Stimulated activated CD8-positive, alpha-beta memory T cell treated with anti-CD3 and anti-CD28 coated beads, Interleukin-12 subunit alpha, Interleukin-12 subunit beta, amount 100 ng/mL, for 4 hours (primary cell): Measurements from ENCODE around the gene PLCG1.
A peak's percentile ranks its signal among the peaks of the same experiment; 100 is the strongest.
"Not testable (repeated sequence)": the region's sequence is repeated elsewhere in the genome, so short reads cannot be mapped to it uniquely, and the experiment has no call there.

Experiments used
- DNase-seq: peaks from one replicate; pipeline ENCODE4 v3.0.0-alpha.2; 2020; ENCODE audit warnings: low read depth

Gene PLCG1

GRCh38 chr20:41124451-41125094, 12.8 kb upstream of the PLCG1 start:
- DNase-seq: no peak

GRCh38 chr20:41125530-41126457, 11.5 kb upstream of the PLCG1 start:
- DNase-seq: no peak

DNA sequence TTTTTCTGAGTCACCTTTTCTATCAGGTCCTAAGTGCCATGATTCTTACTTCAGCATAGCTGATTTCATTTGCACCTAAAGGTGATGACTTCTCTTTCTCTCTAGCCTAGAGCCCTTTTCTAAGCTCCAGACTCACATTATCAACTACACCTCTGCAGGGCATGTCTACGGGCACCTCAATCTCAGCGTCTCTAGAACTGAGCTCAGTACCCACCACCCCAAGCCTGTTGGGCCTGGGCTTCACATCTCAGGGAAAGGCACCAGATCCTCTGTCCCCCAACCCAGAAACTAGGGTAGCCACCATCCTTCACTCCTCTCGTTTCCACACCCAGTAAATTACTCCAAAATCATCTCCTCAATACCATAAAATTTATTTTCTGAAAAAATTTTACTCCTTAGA, 10.6 kb upstream of the PLCG1 start:
- no peak for DNase-seq

DNA sequence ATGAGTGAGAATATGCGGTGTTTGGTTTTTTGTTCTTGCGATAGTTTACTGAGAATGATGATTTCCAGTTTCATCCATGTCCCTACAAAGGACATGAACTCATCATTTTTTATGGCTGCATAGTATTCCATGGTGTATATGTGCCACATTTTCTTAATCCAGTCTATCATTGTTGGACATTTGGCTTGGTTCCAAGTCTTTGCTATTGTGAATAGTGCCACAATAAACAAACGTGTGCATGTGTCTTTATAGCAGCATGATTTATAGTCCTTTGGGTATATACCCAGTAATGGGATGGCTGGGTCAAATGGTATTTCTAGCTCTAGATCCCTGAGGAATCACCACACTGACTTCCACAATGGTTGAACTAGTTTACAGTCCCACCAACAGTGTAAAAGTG, 9.0 kb upstream of the PLCG1 start:
- not testable (repeated sequence) for DNase-seq

GRCh38 chr20:41131594-41132387, 5.6 kb upstream of the PLCG1 start:
- DNase-seq: no peak

DNA sequence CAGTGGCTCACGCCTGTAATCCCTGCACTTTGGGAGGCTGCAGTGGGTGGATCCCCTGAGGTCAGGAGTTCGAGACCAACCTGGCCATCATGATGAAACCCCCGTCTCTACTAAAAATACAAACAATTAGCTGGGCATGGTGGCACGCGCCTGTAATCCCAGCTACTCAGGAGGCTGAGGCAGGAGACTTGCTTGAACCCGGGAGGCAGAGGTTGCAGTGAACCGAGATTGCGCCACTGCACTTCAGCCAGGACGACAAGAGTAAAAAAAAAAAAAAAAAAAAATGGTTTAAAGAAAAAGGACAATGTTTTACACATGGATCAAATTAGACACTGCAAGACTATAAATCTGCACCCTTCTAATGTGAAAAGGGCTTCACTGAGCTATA, 5.0 kb upstream of the PLCG1 start:
- DNase-seq: not testable (repeated sequence)

- DNase-seq: peak; percentile 27
Observed at GRCh38 chr20:41133709-41134361, 3.5 kb upstream of the PLCG1 start.

DNA sequence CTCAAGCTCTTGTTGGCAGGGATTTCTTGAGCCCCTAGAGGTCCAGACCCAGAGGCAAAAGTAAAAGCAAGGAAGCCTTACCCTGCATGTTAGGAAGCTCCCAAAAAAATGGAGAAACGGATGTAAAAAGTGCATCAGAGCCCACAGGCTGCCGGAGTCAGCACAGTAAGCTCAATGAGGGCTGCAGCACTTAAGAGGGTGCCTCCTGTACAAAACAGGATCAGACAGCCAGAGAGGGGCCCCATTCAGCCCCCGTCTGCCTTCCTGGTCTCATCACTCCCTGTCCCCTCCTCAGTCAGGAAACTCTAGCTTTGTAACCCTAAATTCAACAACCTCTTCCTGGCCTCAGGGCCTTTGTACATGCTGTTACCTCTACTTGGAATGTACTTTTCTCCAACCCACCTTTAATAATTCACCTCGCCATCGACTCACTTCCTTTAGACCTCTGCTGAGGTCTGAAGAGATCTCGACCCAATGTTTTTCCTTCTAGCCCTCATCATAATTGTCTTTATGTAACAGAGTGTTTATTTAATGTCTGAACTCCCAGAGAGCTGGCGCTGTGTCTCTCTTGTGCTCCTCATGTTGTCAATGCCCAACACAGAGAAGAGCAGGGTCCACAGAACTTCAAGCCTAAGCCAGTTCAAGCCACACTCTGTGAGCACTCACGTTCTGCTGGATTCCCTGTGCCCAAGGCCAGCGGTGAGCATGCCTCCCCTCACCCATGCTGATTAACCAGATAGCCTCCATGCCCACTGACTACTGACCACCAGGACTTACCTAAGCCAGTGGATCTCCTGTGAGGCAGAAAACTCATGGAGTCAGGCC, 2.8 kb upstream of the PLCG1 start:
- DNase-seq: no peak

- peak; percentile 37 for DNase-seq
Observed at GRCh38 chr20:41135187-41135887, 2.0 kb upstream of the PLCG1 start.

DNA sequence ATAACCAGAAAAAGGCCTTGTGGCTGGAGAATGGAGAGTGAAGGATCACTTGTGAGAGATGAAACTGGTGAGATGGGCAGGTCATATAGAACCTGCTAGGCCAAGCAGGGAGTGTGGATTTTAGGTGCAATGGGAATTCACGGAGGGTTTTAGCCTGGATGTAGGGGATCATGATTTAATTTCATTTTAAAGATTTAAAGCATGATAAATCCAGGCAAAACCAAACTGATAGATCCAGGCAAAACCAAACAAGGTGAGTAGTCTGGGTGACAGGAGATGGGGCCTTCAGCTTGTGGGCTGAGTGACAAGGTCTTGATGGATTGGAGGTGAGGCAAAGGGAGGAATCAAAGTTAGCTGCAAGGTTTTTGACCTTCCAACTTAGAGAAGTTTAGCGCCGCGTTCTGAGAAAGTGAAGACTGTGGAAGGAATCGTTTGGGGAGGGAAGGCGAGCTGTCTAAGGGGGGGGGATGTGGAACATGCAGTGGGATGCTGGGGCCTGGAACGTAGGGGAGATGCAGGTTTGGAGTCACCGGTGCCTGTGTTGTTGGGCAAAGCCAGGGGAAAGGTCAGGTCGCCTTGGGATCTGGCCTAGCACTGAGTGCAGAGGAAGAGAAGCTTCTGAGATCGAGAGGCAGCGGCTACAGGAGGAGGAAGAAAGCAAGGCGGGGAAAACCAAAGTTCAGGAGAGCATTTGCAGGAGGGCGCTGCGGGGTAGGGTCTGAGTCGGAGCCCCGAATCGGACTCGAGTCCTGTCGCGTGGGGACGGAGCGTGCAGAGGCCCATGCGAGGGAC, 1.3 kb upstream of the PLCG1 start:
- DNase-seq: no peak

DNA sequence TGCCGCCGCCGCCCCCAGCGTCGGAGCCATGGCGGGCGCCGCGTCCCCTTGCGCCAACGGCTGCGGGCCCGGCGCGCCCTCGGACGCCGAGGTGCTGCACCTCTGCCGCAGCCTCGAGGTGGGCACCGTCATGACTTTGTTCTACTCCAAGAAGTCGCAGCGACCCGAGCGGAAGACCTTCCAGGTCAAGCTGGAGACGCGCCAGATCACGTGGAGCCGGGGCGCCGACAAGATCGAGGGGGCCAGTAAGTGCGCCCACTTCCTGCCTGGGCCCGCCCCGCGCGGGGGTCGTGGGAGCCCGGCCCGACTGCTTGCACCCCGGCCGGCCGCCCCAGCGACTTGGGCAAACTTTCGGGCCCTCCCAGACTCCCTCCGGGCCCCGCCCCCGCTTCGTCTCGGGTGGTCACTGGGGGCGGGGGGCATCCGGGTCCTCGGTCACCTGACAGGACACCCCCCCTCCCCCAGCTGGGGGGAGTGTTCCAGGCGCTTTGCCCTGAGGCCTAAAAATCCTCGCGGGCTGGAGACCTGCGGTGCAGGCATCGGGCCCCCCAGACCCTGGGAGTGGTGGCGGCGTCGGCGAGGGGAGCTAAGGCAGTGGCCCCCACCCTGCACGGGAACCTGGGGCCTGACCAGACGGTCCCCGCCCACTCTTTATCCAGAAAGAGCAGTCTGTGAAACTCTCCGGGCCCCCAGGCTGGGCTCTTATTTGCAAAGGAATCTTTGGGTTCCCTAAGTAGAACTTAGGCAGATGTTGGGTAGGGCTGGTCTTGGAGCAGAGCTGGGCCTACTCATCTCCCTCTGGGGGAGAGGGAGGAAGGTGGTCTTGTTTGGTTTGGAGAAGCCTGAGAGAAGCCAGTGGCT, 501 bp downstream of the PLCG1 start:
- peak; percentile 43 for DNase-seq

DNA sequence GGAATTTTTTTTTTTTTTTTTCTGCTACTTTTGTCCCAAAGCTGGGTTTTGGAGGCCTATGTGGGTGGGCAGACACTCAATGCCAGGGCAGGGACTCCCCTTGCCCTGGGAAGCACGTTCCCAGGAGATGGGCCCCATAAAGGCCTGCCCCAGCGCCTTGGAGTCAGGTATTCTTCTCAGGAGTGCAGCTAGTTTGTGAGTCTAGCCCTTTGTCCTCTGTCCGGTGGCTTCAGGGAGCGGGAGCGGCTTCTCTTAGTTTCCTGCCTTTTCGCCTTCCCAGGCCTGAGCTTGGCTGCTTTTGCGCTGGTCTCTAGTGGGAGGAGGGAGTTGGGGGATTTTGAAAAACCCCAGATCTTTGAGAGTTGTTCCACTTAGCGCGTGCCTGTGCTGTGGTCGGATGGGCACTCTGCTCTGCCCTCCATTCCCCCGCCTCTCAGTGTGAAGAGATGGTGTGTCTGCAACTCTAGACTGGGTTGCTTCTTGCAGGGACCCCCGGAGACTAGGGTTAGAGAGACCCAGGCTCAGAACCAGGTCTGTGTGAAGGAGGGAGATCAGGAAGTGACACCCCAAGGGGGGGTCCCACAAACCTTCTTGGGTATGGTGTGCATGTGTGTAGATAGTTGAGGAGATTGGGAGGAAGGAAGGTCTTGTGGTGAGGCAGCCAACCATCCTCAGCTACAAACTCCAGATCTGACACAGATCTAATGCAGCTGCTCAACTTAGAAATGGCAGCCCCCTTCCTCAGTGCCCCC, 1.3 kb downstream of the PLCG1 start:
- peak; percentile 29 for DNase-seq

DNA sequence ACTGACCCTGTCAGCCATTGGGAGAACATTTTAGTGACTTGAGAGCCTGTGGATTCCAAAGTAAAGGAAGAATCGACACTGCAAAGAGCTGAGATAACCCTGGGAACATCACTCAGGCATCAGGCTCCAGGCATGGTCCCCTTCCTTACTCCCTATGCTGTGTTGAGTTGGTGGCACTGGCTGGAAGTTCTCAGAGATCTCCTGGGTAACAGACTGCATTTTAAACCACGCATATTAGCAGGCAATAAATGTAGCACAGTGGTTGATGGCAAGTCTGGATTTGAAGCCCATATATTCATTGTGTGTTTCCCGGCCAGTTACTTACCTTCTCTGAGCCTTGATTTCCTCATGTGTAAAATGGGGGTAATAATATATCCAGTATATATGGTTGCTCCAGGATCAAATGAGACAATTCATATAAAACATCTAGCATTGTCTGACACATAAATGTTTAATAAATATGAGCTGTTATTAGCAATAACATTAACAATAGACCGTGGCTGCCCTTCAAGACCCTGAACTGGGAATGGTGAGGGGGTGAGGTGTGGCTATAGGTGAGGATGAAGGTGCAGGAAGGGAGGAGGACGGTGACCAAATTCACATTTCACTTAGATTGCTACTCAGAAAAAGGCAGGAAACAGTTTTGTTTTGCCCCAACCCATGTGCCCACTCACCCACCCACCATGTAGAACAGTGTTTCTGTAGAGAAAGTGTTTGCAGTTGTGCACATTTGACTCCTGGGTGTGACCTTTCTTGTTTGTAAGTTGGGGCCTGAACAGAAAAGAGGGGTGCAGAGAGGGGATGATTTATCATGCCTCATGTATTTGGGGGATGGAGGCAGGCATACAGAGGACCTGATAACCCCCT, 2.1 kb downstream of the PLCG1 start:
- DNase-seq: no peak

DNA sequence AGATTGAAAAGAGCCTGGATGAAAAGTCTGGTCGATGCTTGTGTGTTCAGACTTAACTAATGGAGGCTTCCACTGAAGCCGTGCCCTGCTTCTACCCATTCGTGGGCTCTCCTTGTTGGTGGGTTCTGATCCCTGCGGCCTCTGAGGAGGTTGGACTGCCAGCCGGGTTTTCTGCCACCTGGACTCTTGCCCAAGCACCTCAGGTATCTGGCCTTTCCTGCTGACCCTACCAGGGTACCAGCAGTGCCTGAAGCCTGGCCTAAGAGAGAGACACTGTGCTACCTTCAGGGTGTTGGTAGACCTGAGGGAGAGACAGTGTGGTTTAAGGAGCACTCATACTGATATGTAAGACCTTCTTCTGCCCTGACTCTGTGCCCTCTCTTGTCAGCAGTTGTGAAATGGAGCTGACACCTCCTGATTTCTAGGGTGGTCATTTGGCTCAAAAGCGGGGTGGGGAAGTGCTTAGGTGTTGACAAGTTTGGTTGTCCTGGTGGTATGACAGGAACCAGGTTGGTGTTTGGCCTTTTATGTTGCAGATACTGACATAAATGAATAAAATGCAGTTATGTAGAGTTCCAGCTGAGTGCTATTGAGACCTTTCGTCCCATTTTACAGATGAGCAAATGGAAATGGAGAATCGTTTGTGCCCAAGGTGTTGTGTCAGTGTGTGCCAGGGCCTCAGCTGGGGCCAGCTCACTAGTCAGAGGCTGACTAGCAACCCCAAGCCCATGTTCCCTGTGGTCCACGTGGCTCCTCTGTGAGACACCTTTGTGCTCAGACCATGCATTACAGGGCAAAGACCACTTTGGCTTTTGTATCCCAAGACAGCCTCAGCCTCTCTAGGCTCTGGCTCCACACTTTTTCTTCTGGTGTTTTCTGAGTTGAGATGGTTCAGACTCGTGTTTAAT, 3.1 kb downstream of the PLCG1 start:
- no peak for DNase-seq

GRCh38 chr20:41141153-41141815, 3.9 kb downstream of the PLCG1 start:
- DNase-seq: no peak
